ENCODE results near the gene TRAF3IP3.

DNA sequence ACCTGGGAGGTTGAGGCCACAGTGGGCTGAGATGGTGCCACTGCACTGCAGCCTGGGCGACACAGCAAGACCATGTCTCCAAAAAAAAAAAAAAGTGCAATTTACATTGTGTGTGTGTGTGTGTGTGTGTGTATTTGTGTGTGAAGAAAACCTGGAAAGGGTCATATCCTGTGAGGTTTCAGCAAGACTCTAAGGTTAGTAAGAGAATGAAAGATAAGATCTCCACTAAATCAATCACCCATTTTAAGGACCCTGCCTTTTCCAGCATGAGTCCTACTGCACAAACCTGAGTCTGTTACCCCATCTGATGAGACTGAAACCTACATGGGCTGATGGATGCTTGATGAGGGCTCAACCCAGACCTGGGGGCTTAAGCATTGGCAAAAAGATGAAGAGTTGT, 33.4 kb downstream of the TRAF3IP3 start:
- TF ChIP-seq CTCF (IDR thresholded peaks at IDR 0.05) (no peak), EZH2 (IDR thresholded peaks at IDR 0.05) (no peak)

Measured in neural progenitor cell (in vitro differentiated cells).